Measurements from ENCODE around the gene C20orf144.
A peak's percentile ranks its signal among the peaks of the same experiment; 100 is the strongest.

Gene C20orf144

DNA sequence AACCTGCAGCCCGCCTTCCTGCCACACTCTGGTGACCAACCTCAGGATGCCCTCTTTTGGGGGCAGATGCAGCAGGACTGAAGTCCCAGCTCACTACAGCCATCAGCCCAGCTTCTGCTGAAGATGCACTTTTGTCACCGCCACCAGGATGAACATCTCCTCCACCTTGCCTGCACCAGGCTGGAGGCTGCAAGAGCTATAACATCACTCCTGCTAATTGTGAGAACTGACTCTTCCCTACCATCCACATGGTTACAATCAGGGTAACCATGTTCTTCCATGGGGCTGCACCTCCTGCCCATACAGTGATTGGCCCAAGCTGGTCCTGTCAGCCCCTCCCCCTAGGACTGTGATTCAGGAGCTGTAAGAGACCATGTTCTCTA, 2.6 kb downstream of the C20orf144 start:
- Histone ChIP-seq H3K4me3 (IDR thresholded peaks at IDR 0.05; ENCODE audit: insufficient read depth, low read depth, low read length) (no peak overlapping the region), H3K36me3 (ENCODE audit: insufficient read depth) (no peaks in the 10 kb centered on the region), H3K9ac (no peak overlapping the region), H3K79me2 (ENCODE audit: insufficient read depth, low read depth) (peaks cover 9% of the 10 kb centered on the region; the same call in 1 of the 2 replicates), H3K4me2 (peak overlapping the region; percentile 96), H3K27me3 (ENCODE audit: insufficient read depth, low read depth) (no peaks in the 10 kb centered on the region), H2AFZ (ENCODE audit: low read depth) (no peak overlapping the region), H3K27ac (peak overlapping the region; percentile 42; the same call in 1 of the 2 replicates), H3K4me1 (ENCODE audit: low read depth, poor library complexity, severe bottlenecking) (peaks cover 57% of the 10 kb centered on the region), H4K20me1 (ENCODE audit: insufficient read depth) (no peaks in the 10 kb centered on the region)
- no peak for TF ChIP-seq CTCF (conservative IDR thresholded peaks at IDR 0.05; ENCODE audit: low read depth, low read length)

- Histone ChIP-seq H3K36me3 (ENCODE audit: insufficient read depth) (no peaks in the 10 kb centered on the region), H3K9ac (peak within 1 kb of the TSS; percentile 75), H2AFZ (ENCODE audit: low read depth) (peak within 1 kb of the TSS; percentile 52), H3K4me3 (IDR thresholded peaks at IDR 0.05; ENCODE audit: insufficient read depth, low read depth, low read length) (no peak within 1 kb of the TSS), H3K79me2 (ENCODE audit: insufficient read depth, low read depth) (peaks cover 15% of the 10 kb centered on the region; the same call in 1 of the 2 replicates), H4K20me1 (ENCODE audit: insufficient read depth) (no peaks in the 10 kb centered on the region), H3K4me2 (peak within 1 kb of the TSS; percentile 96), H3K27me3 (ENCODE audit: insufficient read depth, low read depth) (no peaks in the 10 kb centered on the region), H3K4me1 (ENCODE audit: low read depth, poor library complexity, severe bottlenecking) (peaks cover 73% of the 10 kb centered on the region), H3K27ac (peak within 1 kb of the TSS; percentile 74)
- TF ChIP-seq CTCF (conservative IDR thresholded peaks at IDR 0.05; ENCODE audit: low read depth, low read length): no peak
Measured at GRCh38 chr20:33666293-33667244, 4.4 kb downstream of the C20orf144 start, which contains the start of gene ACTL10. Gene ACTL10 (plus strand): TSS chr20:33666943. CDS start chr20:33667498, 555 bp downstream.

DNA sequence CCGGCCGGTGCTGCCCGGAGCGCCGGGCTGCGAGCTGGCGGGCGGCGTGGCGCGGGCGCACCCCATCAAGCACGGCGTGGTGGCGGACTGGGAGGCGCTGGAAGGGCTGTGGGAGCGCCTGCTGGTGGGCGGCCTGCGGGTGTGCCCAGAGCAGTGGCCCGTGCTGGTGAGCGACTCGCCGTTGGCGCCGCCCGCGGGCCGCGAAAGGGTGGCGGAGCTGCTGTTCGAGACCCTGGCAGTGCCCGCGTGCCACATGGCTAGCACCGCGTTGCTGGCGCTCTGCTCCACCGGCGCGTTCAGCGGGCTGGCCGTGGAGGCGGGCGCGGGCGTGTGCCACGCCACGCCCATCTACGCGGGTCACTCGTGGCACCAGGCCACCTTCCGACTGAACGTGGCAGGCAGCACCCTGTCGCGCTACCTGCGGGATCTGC, 5.1 kb downstream of the C20orf144 start:
- TF ChIP-seq CTCF (conservative IDR thresholded peaks at IDR 0.05; ENCODE audit: low read depth, low read length): no peak
- peak overlapping the region; percentile 75 for H3K9ac ChIP-seq
- H4K20me1 ChIP-seq (ENCODE audit: insufficient read depth): no peaks in the 10 kb centered on the region
- peak overlapping the region; percentile 67 for H3K4me2 ChIP-seq
- no peaks in the 10 kb centered on the region for H3K27me3 ChIP-seq (ENCODE audit: insufficient read depth, low read depth)
- H3K4me3 ChIP-seq (IDR thresholded peaks at IDR 0.05; ENCODE audit: insufficient read depth, low read depth, low read length): no peak overlapping the region
- no peaks in the 10 kb centered on the region for H3K36me3 ChIP-seq (ENCODE audit: insufficient read depth)
- peak overlapping the region; percentile 74 for H3K27ac ChIP-seq
- H2AFZ ChIP-seq (ENCODE audit: low read depth): peak overlapping the region; percentile 52
- H3K4me1 ChIP-seq (ENCODE audit: low read depth, poor library complexity, severe bottlenecking): peaks cover 73% of the 10 kb centered on the region
- peaks cover 22% of the 10 kb centered on the region for H3K79me2 ChIP-seq (ENCODE audit: insufficient read depth, low read depth)

- TF ChIP-seq CTCF (conservative IDR thresholded peaks at IDR 0.05; ENCODE audit: low read depth, low read length): peak; percentile 92
- H2AFZ ChIP-seq (ENCODE audit: low read depth): peak overlapping the region; percentile 52
Measured at GRCh38 chr20:33667676-33668465, 5.7 kb downstream of the C20orf144 start.

More at GRCh38 chr20:33667676-33668465, 5.7 kb downstream of the C20orf144 start:
- H3K4me1 ChIP-seq (ENCODE audit: low read depth, poor library complexity, severe bottlenecking): peaks cover 73% of the 10 kb centered on the region
- H3K27ac ChIP-seq: peak overlapping the region; percentile 74
- no peaks in the 10 kb centered on the region for H4K20me1 ChIP-seq (ENCODE audit: insufficient read depth)
- no peaks in the 10 kb centered on the region for H3K27me3 ChIP-seq (ENCODE audit: insufficient read depth, low read depth)
- H3K79me2 ChIP-seq (ENCODE audit: insufficient read depth, low read depth): peaks cover 28% of the 10 kb centered on the region
- peak overlapping the region; percentile 75 for H3K9ac ChIP-seq
- H3K4me2 ChIP-seq: peak overlapping the region; percentile 67
- H3K4me3 ChIP-seq (IDR thresholded peaks at IDR 0.05; ENCODE audit: insufficient read depth, low read depth, low read length): no peak overlapping the region
- H3K36me3 ChIP-seq (ENCODE audit: insufficient read depth): no peaks in the 10 kb centered on the region

Measured in KMS-11 (cell line).